Measurements from ENCODE around the gene DCN.

DCN gene

DNA sequence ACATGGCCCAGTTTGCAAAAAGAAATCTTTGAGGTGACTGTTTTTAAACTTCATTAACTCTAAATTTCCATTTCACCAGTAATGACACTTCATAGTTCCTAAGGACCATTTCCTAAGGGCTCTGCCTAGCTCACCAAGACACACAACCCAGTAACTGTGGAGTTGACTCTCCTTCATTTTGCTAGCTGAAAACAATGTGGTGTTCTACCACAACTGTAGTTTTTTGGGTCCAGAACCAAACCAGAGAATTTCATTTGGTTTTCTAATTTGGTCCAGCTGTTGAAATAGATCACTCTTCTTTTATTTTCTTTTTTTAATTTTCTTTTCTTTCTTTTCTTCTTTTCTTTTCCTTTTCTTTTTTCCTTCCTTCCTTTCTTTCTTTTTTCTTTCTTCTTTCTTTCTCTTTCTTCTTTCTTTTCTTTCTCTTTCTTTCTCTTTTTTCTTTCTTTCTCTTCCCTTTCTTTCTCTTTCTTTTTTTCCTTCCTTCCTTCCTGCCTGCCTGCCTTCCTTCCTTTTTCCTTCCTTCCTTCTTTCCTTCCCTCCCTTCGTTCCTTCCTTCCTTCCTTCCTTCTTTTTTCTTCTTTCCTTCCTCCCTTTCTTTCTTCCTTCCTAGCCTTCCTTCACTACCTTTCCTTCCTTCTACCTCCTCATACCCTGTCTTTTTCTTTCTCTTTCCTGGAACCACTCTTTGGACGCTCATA lies 52.8 kb downstream of the DCN start:
- no peak for DNase-seq

DNA sequence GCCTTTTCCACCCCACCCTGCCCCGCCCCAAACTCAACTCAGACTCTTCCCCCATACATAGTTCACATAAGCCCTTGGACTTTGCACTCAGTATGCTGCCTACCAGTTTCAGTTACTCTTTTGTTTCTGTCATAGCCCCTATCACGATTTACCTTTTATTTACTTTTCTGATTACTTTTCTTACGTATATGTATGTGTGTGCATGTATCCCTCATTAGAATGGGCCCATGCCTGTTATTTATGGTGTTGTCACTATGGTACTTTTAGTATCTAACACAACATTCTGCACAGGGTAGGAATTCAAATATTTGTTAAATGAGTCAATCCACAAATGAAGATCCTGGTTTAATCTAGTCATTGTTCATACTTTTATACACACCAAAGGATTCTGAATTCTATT lies 54.9 kb downstream of the DCN start:
- no peak for DNase-seq

DNA sequence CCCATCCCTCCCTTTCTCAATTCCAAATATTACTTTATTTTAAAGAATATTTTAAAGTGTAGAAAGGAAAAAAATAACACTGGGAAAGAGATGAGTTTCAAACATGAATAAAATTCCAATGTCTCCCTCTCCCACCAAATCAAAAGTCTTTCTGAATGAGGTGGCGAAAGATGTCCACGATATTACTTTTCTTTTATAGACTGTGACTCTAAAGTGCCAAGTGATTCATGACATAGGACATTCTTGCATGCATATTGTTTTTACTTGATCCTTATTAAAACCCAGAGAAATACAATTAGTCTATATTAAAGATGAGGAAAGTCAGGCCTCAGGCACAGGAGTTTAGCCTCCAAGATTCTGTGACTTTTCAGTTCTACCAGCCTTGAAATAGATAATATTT lies 55.3 kb downstream of the DCN start:
- no peak for DNase-seq

DNA sequence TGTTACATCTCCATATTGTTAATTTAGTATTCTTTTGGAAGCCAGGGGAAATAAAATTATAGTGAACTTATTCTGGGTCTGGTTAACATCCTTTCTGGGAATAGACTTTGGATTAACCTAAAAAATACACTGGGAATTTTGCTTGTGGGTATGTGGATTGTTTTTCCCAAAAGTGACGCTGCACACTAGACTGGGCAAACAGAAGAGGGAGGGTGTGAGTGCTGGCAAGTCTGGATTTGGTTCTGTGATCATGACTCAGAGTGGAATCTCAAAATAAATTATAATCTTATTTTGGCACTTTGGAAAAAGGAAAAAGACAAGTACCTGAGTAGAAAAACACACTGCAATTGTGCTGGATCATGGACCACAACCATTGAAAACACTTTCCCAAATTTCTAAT lies 56.1 kb downstream of the DCN start:
- DNase-seq = no peak

DNA sequence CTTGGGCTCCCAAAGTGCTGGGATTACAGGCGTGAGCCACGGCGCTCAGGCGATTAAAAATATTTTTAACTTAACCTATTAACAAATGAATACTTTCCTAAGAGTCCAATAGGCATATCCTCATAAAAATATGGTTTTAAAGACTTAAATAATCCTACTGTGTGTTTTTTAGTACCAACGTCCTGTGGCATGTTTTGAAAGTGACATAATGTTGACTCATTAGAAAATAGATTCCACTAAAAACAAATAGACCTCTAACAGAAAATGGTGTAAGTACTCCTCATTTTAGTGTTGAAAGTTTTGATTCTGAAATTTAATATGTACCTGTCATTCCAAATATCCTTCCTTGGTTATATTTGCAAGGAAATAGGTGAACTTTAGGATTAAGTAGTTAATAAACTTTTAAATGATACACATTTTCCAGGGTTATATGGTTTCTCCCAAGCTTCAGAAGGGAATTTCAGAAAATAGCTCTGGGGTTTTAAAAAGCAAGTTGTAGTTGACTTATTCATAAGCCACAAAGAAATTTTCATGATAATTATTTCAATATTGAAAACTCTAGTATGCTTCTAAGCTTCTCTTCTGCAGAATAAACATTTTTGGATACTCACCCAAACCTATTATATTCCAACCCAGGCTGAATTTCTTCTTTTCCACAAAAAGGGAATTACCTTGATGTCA lies 59.2 kb downstream of the DCN start:
- DNase-seq = no peak

DNA sequence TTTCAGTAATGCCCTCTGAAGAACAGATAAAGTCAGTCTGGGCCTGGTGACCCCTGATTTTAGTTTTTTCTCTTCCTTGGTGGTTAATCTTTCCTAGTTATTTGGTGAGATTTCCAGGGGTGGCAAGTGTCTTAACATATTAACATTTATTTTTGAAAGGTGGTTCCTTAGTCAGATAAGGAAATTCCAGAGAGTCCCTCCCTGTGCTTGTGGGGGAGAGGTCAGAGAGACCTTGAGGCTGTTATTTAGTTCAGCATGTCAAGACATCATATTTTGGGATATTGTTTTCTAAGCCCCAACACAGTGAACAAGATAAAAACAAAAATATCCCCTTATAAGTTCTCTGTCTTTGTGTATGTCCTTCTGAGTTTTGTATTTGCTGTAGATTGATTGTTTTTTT lies 61.8 kb downstream of the DCN start:
- DNase-seq = no peak

DNA sequence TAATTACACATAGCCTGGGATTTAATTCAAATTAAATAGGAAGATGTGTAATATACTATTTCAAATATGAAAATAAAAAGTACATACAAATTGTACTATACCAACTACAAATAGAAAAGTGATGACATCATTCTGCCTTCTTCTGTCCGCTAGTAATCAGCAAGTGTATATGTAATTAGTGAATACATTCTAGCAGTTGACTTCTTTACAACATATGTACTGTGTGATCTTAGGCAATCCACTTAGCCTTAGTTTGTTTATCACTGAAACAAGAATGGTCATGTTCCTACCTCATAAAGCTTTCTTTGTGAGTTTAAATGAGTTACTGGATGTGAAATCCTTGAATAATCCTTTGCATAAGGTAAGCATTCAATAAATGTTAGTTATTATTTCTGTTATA lies 63.5 kb downstream of the DCN start:
- no peak for DNase-seq

DNA sequence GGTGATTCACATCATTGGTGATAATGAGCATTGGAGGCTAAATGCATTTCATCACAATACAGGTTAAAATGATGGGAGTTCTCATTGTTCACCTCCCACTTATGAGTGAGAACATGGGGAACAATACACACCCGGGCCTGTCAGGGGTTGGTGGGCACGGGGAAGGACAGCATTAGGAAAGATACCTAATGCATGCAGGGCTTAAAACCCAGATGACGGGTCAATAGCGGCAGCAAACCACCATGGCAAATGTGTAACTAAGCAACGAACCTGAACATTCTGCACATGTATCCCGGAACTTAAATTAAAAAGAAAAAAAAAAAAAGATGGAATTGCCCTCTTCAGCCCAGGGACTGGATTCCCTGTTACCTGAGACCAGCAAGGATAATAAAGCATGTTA lies 69.0 kb downstream of the DCN start:
- DNase-seq = no peak

DNA sequence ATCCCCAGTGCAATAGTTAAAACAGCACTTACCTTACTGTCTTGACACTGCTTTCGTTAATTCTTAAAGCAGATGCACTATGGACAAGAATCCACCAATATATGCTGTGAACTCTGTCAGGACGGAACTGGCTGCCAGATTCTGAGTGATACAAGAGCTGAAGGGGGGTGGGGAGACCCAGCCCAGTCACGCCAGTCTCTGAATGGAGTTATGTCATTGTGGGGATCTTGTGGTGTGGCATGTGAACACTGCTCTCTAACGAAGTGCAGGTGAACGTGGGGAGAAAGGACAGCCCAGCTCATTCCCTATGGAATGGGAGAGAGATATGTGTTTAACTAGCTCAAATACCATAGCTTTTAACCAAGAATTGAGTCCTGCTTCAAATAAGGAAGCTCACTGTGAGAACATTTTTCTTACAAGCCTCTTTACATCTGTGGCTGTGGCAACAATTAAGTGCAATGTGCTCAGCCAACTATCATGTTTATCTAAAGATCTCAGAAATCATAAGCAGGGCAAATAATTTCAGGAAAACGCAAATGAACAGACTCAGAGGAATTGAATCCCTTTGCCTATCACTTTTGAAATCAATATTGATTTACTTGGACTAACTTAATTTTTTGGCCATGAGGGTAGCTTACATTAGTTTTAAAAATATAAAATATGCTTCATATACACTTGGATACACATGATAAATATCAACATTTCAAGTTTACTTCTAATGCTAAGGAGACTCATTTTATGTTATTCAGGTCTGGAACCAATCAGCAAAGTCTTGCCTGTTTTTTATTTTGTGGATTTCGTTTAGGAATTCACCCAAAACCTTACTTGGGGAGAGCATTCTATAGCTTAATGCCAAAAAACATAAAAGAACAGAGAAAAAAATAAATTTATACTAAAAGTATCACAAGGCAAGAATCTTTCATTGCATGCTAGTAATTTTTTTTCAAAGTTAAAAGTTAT lies 71.0 kb downstream of the DCN start, which contains the start of gene LUM:
TSS of gene LUM (minus strand) at position 129 of the 960 bp plus-strand sequence. CDS start 2,515 bp downstream, outside the sequence.
- DNase-seq = no peak

DNA sequence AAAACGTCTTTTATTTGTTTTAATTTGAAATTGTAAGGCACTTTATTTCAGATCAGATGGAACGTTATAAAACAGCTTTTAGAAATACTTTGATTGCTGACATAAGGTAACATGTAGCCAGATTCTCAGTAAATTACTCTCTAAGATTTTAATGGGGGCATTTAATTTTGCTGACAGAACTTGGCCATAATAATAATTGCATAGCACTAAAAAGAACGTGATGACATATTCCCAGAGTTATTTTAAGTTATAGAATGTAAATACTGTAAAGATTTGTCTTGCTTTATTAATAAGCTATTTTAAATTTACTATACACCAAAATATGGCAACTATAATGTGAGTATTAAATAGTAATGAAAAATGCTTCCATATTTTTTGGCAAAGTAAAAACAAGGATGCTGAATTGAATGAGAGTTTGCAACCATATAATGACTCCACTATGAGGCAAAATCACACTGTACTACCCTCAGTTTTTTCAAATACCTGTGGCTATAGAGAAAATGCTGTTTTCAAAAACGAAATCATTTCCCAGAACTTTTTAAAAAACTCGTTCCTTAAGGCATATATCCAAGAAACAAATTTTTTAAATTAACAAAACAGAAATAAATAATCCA lies 72.2 kb downstream of the DCN start:
- no peak for DNase-seq

DNA sequence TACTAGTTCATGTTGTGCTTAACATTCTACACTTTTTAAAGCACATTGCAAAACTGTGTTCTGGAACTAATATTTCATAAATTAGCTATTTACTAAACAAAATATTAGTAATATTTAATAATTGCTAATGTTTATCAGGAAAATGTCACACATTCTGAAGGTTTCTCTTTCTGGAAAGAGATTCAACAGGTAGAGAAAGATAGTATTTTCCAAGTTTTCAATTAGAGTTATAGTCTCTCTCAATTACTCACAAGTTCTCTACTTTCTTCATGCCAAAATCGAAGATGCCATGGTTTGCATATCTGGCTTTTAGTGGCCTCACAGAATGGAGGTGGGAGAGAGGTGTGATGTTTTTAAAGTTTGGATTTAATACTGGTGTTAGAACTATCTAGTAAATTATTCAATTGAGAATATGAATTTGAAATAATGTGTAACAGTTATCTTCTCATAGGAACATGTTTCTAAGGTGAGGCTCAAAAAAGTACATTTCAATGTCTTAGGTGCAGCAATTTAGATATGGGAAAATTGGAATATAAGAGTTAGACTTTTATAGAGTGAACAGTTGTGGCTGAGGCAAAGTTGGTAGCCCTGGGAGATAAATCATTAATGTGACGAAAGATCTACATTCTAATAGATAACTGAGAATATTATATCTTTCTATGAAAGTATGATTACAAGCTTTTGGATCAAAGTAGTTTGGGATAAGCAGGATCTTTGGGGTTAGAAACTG lies 72.9 kb downstream of the DCN start:
- no peak for DNase-seq

DNA sequence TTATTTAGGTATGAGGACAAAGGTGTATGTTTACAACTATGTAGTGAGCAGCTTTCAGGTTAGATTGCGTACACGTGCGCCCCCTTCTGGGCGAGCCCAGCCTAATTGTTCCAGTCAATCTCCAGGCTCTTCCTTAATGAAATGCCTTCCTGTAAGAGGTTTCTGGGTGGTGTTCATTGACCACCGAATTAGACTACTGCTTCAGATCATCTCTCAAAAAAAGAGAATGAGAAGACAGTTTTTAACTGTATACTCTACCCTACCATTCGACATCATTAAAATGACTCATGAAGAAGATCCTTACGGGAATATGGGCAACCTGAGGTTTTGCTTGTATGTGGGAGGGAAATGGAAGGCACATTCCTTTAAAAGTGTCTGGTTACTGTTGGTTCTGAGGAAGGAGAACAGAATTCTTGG lies 73.5 kb downstream of the DCN start:
- peak; percentile 23 for DNase-seq

DNA sequence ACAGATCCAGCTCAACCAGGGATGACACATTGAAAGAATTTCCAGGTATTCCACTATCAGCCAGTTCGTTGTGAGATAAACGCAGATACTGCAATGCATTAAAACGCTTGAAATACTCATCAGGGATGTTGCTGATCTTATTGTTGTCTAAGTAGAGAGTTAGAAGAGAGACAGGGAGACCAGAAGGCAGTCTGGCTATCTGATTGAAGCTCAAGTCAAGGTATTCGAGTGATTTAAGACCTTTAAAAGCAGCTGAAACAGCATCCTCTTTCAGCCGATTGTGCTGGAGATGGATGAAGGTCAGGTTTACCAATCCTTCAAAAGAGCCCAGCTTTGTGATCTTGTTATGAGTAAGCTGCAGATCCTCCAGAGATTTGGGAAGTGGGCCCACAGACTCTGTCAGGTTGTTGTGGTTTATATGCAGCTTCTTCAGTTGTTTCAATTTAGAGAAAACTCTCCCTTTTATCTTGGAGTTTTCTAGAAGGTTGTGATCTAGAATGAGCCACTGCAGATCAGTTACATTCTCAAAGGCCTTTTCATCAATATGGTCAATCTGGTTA lies 74.3 kb downstream of the DCN start:
- DNase-seq = no peak

DNA sequence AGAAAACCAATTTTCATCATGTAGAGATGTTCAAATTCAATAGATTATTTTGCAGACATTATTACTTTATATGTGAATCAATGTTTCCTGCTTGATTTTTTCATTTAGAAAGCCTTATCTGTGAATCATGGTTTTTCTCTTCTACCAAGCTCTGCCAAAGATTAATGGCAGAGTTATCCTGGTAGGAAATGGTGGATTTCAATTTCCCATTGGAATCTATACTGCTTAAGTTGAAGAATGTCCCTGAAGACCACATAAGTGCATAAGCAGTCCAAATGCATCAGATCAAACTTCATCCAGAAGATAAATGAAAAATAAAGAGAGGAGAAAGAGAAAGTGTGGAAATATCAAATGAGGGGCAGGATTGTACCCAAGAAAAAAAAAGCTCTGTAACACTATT lies 76.3 kb downstream of the DCN start:
- DNase-seq = no peak

DNA sequence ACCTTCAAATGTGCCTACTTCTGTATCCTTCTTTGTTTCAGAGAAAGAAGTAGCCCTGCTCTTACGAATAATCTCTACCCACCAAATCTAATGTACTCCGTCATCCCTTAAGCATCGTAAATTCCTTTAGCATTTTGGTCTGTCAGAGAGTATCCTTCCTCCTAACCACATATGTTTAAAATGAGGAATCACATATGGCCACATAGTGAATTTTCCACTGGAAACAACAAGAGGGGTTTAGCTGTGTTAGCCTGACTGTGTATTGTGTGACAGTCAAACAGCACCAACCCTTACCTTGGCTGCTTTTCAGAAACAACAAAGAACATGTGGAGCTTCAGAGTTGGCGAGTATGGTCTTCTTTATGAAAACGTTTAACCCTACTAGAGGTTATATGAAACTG lies 76.8 kb downstream of the DCN start:
- DNase-seq = no peak

DNA sequence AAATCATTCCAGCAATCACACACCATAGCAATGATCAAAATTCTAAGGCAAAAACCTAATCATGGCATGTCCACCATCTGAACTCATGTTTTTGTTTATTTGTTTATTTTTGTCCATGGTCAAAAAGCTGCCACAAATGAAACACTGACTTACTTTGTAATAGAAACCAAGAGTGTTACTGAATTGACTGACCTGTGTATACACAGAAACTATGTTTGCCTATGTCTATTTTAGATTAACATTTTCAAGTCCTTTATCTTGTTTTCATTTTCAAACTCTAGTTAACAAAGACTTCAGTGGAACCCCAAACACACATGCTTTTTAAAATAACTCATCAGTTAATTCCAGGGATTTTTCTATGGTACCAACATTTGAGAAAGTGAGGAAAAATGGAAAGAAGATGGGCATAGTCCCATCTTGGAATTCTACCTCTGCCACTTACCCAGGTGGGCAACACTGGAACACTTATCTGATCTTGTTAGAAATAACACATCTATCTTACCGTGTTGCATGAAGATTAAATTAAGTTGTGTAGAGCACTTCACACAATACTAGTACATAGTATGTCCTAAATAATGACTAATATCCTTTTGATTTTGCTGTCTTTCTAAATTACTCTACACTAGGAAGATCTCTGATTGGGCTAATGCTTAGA lies 77.7 kb downstream of the DCN start:
- DNase-seq = no peak

DNA sequence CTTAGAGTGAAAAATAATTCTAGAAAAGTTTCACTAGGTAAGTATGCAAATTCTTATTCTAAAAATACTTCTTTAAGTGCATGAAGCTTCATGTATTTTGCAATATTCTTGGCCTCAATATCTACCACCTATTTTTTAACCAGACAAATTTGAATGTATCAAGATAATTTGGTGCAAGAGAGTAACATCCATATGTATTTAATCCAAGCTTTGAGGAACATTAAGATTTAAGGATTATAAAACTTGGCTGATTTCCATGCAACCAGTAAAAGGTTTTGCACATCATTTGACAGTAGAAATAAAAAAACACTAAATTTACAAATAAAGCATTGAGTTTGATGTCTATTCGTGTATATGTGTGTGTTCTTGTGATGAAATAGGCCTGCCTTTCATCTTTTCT lies 79.0 kb downstream of the DCN start:
- no peak for DNase-seq

DNA sequence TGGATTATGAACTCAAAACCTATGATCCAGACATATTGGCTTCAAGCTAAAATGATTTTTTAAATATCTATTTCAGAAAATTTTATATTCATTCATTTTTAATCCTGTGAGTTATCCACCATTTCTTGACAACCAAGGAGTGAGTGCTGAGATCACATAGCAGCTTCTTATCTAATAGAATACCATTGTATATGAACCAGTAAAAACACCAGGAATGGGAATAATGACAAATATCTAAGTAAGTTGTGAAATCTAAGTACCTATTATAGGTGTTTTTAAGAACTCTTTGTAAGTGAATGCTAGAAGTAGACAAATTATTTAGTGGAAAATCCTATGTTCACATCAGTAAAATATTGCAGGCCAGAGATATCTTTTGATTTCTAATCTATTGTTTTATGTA lies 79.5 kb downstream of the DCN start:
- DNase-seq = no peak

DNA sequence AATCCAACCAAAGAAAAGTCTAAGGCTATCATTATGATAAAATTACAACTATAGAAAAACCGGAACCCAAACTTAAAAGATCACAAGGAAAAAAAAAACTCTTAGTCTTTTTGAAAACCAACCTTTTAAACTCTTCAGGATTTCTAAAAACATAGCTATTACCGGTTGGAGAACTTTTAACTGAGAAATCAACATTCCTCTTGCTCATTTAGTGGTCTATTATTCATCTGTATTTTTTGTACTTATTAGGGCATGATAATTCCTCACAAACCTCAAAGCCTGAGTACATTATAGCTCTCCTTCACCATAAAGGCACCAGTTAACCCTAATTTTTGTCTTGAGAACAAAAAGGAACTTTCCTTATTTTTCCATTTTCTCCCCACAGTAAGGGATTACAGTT lies 81.7 kb downstream of the DCN start:
- no peak for DNase-seq

DNA sequence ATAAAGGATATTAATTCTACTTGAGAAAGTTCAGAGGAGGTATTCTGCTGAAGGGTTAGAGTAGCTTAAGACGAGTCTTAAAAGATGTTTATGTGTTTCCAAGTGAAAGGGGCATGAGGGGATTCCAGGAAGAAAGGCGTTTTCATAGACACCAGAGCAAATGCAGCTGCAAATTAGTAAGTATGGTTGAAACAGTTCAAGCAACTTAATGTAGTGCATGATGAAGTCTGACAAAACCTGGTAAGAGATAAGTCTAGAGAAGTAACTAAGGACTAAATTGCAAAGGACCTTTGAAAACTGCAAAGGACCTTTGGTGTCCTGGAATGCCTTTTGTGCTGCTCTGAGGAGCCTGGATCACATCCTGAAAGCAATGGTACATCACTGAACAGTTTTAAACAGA lies 82.8 kb downstream of the DCN start:
- DNase-seq = no peak

DNA sequence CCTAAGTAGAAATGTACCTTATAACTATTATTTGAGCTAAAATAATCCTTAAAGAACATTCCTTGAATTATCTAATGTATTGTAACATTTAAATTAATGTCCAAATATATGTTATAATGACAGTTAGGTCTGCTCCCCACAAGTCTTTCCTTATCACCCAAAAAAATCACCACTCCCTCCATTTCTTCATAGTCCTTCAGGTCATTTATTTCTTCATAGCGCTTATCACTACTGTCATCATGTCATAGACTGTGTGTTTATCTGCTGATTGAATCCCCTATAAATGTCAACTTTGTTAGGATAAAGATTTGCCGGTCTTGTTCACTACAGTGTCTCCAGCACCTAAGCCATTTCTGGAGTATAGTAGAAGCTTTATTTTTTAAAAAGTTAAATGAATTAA lies 83.3 kb downstream of the DCN start:
- no peak for DNase-seq

DNA sequence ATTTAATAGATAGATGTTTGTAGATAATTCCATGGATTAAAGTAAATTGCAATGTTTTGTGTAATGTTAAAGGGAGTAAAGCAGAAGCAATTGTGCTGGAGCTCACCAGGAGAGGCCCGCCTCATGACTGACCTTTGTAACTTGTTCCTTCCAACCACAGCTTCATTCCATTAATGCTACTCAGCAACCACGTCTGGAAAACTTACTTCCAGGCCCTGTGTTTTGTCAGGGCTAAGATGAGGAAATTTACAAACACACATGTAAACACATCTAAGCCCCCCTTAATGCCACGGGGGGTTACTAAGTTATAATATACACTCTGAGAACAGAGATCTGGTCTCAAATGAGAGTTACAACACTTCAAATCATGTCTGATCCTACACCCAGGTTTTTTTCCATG lies 83.7 kb downstream of the DCN start:
- no peak for DNase-seq
